Left lobe of liver (tissue), 2 donors: ENCODE measurements around the gene GRK3. TPM values are rescaled to one million over a fixed set of nuclear protein-coding genes. Genes with fewer than 3 reads are reported as not detected.
"Not testable (repeated sequence)": the region's sequence is repeated elsewhere in the genome, so short reads cannot be mapped to it uniquely, and the experiment has no call there.

ENCODE experiments used
- ATAC-seq: fragments of 200-7000 bp; cut with Tn5 transposase; one replicate; pipeline ENCODE4 v1.9.1; 2020; ENCODE audit warnings: mild to moderate bottlenecking, moderate library complexity
- DNase-seq: peaks from one replicate; pipeline ENCODE4 v3.0.0-alpha.2; 2020; ENCODE audit warnings: low spot score
- total RNA-seq: library from RNA; stranded (reverse); gene quantifications from one replicate; pipeline ENCODE4 v1.2.1, GENCODE V29; 2021
- donor health status: DM: no; HTN: no; CAD: no; lungs with moderate emphysema.
- donor health status: DM: no; HTN: yes; CAD: no.

GRK3 gene
- total RNA-seq, 1 donor from 2014 or later: 1.3 TPM

DNA sequence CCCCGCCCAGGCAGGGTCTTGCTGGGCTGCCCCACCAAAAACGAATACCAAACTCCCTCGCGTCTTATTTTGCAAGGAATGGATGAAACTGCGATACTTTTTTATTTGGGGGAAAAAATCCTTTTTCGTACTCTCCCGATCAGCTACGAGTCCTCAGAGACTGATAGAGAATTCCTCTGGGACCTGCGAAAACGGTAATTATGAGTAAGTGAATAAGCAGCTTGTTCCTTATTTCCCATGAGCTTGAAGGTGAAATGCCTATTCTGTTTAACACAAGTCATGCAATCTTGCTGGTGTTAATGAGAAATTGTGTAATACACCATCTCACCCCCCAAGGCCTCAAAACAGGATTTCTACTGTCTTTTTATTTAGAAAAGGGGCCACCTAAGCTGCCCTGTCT, 5.5 kb downstream of the GRK3 start:
- ATAC-seq (no peak), DNase-seq (no peak)

DNA sequence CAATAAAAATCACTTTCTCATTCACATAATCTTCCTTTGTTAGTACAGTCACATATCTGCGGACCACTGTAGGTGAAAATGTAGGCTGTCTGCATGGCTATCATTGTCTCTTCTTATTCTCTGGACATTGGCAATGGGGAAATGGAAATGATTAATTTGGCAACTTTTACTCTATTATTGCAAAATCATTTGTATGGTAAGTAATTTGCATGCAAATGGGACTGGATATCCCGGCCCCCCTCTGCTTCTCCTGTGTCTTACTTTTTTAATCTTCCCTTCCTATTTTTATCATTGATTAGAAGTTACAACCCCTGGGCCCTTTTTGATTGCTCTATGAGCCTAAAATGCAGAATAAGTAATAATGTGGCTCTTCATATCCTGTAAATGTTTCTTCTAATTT, 6.0 kb downstream of the GRK3 start:
- DNase-seq: no peak
- ATAC-seq: no peak

DNA sequence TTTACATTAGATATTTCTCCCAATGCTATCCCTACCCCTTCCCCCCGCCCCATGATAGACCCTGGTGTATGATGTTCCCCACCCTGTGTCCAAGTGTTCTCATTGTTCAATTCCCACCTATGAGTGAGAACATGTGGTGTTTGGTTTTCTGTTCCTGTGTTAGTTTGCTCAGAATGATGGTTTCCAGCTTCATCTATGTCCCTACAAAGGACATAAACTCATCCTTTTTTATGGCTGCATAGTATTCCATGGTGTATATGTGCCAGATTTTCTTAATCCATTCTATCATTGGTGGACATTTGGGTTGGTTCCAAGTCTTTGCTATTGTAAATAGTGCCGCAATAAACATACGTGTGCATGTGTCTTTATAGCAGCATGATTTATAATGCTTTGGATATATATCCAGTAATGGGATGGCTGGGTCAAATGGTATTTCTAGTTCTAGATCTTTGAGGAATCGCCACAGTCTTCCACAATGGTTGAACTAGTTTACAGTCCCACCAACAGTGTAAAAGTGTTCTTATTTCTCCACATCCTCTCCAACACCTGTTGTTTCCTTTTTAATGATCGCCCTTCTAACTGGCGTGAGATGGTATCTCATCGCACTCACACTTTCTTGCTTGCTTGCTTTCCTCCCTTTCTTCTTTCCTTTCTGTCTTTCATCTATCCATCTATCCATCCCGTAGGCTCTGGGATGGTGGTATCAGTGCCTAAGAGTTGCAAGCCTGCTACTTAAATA, 7.7 kb downstream of the GRK3 start:
- not testable (repeated sequence) for DNase-seq, ATAC-seq

DNA sequence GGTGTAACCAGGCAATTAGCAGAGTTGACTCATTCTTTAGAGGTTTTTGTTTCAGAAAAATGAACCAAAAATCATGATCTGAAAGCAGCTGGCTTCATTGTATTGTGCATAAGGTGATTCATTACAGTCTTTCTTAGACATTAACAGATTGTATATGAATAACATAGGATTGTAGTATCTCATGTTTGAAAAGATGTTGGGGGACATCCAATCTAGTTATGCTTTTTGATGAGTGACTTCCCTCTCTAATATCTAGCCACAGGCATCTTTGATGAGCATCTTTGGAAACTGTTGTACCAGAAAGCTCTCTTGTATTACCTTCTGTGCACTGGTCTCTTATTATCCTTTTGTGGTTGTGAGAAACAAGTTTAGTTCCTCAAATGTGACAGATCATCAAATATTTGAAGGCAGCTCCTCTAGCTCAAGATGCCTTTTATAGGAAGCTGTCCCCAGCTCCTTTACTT, 8.3 kb downstream of the GRK3 start:
- DNase-seq (no peak), ATAC-seq (no peak)

DNA sequence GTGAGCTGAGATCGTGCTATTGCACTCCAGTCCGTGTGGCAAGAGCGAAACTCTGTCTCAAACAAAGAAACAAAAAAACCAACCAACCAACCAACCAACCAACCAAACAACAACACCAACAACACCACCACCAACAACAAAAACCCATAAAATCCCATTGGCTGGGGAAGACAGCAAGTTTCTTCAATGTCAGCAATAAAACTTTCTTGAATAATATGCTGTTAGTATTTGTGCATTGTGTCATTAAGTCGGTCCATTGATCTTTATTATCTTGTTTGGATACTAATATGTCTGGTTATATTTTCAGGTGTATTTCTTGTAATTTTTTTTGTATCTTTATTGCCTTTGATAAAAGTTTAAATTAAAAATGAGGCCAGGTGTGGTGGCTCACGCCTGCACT, 9.4 kb downstream of the GRK3 start:
- ATAC-seq: no peak
- DNase-seq: no peak

DNA sequence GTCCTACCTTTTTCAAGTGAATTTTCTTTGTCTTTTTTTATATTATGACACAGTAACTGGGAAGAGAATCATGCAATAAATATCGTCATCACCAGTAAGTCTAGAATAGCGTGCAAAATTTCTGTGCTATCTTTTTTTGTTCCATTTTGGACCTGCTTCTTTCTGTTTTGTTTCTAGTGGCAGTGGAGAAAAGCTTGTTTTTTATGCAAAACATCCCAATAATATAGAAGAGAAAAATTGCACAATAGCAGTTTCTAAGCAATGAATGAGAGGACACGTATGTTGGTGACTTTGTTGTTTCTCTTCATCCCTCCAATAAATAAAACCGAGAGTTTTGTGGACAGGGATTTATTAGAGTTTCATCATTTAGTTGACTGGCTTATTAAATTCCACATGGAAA, 10.3 kb downstream of the GRK3 start:
- no peak for ATAC-seq
- DNase-seq: no peak

DNA sequence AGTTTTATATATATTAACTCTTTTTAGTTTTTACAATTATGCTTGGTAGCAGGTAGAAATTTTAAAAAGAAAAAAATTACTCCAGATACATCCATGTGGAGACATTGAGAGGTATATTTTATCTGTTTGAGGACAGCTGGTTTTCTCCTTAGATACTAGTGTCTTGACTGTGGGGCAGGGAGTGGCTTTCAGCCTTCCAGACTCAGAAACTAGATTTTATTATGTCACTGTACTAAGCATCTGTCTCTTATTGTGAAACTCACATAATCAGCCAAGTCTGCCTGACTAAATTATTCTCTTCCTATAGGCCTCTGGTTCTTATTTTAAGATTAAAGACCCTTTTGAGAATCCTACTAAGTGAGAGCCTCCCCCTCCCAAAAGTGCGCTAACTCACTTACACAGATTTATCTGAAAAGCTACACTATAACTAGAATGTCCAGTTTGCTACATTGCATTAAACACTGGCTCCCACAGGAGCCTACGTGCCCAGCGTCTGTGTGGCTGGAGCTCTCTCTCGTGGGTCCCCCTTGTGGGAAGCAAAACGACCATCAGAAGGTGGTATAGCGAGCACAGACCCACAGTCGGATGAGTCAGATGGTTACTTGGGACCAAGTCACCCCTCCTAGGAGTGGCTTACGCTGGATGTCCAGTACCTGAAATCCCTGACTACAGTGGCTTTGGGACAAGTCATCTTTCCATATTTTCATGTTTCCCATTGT, 11.4 kb downstream of the GRK3 start:
- ATAC-seq, DNase-seq: not testable (repeated sequence)

DNA sequence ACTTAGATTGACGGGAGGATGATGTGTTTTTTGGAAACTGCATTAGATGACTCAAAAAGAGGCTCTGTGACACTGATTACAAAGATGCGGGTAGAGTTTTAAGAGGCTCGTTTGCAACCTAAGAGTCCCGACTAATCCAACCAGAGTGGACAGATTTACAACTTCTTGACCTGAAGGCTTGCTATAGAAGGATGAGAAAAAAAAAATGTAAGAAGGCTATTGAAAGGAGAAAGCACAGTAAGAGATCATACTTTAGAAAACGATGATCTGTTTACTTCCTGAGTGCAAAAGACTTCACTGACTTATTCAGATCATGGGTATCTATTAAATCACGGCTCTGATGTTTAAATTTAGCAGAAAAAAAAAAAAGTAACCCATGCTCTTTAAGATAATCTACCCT, 17.0 kb downstream of the GRK3 start:
- not testable (repeated sequence) for ATAC-seq, DNase-seq

DNA sequence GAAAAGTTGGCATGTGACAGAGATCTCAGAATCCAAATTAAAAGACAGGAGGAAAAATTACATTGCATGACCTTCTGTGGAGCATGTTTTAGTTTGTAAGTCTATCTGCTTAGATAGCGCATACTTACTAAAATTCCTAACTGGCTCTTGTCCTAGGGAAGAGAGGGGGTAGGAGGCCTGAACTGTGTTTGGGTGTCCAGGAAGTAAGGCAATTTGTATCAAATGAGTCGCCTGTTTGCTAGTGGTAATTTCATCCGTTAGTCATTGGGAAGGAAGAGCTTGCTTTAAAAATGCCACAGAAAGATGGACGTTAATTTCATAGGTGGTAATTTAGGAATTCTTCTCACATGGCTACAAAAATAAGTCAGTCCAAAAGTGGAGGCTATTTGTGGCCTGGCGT, 18.5 kb downstream of the GRK3 start:
- no peak for ATAC-seq
- DNase-seq: no peak

DNA sequence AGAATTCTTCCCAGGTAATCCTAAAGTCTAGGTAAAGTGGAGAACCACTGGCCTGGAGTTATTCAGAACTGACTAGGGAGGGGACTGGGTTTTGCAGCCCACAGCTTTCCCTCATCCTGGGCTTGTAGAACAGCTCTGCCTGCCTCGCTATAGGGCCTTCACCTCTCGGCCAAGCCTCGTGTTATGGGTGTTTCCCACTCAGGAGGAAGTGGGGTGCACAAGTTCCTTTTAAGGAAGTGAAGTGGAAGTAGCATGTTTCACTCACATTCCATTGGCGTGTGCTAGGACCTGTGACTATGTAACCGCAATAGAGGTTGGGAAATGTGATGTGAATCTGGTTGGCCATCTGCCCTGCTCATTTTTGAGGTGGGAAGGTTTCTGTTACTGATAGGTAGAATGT, 20.5 kb downstream of the GRK3 start:
- DNase-seq, ATAC-seq: not testable (repeated sequence)

DNA sequence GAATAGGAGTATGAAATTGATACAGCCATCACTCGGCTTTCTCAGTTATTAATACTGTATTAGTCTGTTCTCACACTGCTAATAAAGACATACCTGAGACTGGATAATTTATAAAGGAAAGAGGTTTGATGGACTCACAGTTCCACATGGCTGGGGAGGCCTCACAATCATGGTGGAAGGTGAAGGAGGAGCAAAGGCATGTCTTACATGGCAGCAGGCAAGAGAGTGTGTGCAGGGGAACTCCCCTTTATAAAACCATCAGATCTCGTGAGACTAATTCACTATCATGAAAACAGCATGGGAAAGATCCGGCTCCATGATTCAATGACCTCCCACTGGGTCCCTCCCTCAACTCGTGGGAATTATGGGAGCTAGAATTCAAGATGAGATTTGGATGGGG, 25.2 kb downstream of the GRK3 start:
- DNase-seq, ATAC-seq: not testable (repeated sequence)

DNA sequence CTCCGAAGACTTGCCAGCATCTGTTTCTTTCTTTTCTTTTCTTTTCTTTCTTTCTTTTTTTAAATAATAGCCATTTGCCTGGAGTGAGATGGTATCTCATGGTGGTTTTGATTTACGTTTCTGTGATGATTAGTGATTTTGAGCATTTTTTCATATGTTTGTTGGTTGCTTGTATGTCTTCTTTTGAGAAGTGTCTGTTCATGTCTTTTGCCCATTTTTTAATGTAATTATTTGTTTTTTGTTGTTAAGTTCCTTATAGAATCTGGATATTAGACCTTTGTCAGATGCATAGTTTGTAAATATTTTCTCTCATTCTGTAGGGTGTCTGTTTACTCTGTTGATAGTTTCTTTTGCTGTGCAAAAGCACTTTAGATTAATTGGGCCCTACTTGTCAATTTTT, 28.8 kb downstream of the GRK3 start:
- ATAC-seq, DNase-seq: not testable (repeated sequence)

DNA sequence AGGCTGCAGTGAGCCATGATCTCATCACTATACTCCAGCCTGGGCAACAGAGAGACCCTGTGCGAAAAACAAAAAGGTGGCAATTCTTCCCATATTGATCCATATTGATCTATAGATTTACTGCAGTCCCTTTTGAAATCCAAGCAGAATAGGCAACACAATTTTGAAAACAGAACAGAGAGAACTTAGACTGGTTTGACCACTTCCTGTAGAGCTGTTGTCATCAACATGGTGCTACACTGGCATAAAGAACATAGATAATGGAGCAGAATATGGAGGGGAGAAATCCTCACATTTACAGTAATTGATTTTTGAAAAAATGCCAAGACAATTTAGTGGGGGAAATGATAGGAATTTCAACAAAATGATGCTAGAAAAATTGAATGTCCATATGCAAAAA, 34.1 kb downstream of the GRK3 start:
- DNase-seq (no peak), ATAC-seq (no peak)

DNA sequence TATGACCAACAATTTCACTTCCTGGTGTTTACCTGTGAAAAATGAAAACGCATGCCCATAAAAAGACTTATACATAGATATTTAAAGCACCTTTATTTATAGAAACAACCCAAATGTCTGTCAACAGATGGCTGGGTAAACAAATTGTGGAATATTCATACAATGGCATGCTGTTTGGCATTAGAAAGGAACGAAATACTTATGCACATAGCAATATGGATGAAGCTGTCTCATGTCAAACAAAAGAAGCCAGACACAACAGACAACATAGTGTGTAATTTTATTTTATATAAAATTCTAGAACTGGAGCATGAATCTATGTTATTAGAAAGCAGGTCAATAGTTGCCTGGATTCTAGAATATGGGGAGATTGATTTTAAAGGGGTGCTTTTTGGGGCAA, 38.0 kb downstream of the GRK3 start:
- no peak for ATAC-seq
- no peak for DNase-seq

DNA sequence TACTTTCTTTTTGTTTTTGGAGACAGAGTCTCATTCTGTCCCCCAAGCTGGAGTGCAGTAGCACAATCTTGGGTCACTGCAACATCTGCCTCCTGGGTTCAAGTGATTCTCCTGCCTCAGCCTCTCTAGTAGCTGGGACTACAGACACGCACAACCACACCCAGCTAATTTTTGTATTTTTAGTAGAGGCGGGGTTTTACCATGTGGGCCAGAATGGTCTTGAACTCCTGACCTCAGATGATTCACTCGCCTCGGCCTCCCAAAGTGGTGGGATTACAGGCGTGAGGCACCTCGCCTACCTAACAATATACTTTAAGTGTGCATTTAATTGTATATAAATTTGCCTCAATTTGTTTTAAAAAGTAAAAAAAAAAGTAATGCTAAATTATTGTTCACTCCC, 38.4 kb downstream of the GRK3 start:
- ATAC-seq: no peak
- DNase-seq: no peak

DNA sequence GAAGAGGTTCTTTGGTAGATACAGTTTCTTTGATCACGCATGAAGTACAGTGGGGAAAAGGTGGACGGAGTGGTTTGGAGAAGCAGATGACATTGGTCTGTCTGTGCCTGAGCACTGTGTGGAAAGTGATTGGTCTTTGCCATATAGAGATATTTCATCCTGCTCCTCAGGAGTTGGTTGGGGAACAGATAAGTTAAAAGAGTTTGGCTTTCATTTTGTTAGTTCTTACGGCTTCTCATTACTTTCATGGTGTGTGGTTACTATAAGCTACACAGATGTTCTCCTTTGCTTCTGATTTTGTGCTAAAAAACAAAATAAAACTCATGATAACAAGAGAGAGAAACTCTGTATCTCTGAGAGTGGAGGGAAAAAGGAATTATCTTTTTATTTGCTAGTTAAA, 40.7 kb downstream of the GRK3 start:
- DNase-seq, ATAC-seq: not testable (repeated sequence)

DNA sequence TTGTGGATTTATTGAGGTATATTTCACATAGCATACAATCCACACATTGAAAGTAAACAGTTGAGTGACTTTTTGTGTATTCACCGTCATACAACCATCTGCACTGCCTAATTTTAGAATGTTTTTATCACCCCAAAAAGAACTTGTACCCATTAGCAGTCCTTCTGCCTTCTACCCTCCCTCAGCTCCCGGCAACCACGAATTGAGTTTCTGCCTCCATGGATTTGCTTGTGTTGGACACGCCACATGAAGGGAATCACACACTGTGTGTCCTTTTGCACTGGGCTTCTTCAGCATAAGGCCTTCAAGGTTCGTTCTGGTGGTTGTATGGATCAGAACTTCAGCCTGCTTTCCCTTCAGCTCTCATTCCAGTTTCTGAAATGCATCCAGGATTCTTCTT, 41.1 kb downstream of the GRK3 start:
- not testable (repeated sequence) for DNase-seq, ATAC-seq

DNA sequence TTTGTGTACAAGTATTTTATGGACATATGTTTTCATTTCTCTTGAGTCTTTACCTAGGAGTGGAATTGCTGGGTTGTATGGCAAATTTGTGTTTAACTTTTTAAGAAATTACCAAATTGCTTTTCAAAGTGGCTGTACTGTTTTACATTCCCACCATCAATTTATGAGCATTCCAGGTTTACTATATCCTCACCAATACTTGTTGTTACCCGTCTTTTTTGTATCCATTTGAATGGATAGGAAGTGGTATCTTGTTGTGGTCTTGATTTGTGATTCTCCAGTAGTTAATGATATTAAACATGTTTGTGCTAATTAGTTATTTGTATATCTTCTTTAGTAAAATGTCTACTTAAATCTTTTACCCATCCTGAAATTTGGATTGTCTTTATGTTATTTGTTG, 46.8 kb downstream of the GRK3 start:
- DNase-seq, ATAC-seq: not testable (repeated sequence)

DNA sequence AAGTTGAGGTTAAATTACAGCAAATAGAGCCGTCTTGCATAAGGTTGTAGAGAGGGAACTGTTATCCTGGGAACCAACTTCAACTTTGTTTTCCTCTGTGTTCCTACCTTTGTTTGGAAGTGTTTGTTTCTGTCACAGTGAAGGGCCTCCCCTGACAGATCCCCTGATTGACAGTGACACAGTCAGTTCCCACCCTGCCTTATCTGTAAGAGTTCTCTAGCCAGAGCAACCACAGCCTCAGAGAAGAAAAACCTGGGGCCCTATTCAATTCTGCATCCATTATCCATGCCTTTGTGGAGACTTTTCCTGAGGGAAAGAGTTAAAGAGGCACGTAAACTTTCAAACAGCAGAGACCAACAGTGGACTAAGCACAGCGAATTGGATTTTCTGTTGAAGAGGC, 48.7 kb downstream of the GRK3 start:
- ATAC-seq: not testable (repeated sequence)

DNA sequence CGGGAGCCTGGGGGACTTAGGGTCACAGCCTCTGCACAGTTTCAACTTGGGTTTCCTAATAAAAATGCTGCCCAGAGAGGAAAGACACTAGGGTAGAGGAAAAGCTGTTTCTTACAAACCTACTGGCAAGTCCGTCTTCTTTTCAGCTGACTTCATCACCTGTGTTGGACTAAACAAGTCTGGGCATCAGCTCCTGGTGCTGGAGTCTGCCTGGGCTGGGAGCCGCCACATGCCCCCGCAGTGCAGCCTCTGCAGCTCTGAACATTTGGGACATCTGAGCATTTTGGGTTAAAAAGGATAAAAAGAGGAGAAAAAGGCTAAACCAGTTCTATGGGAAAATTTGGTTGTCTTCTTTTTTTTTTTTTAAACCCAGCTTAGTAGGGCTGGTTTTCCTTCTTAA, 49.1 kb downstream of the GRK3 start:
- DNase-seq, ATAC-seq: not testable (repeated sequence)

More for the DNA sequence above, 48.7 kb downstream of the GRK3 start:
- not testable (repeated sequence) for DNase-seq

DNA sequence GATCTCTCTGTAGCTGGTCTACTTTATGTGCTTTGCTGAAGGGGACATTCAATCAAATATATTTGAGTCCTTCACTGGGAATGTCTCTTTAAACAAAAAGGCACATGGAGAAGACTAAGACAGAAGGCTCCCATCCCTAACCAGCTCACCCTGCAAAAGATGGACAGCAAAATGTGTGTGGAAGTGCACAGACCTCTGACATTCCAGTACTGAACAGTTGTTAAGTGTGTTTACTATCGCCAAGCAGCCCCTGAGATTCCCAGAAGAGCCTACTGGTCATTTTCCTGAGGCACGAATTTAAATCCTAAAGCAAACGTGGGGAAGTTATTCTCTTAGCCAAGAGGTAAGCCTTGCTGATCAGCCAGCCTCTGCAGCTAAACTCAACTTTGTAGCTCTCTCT, 50.3 kb downstream of the GRK3 start:
- not testable (repeated sequence) for ATAC-seq, DNase-seq

DNA sequence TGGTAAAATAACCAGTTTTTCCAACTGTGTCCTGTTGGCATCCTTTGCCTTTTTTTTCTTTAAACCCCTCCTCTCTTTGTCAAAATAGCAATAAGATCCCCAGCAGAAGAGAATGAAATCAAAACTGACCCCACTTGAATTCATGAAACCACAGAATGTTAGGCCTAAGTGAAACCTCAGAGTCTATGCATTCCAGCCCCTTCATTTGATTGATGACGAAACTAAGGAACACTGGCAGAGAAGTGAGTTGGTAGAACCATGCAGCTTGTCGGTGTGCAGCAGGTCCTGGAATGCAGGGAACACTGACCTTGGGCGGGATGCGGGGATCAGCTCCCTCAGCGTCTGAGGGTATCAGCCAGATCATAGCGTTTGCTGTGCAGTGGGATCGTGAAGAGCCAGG, 57.5 kb downstream of the GRK3 start:
- no peak for ATAC-seq

More for the DNA sequence above, 57.5 kb downstream of the GRK3 start:
- no peak for DNase-seq
